ENCODE results near the gene ISL2.

ISL2 gene

GRCh38 chr15:76376029-76376428 lies 39.5 kb downstream of the ISL2 start:
- no peak for DNase-seq (ENCODE audit: low read depth)
- no peak for TF ChIP-seq MAX (IDR thresholded peaks at IDR 0.05; ENCODE audit: low read depth, low read length)
- no peak for TF ChIP-seq MYC (IDR thresholded peaks at IDR 0.05; ENCODE audit: low read depth, low read length)
- H3K4me3 ChIP-seq (ENCODE audit: low read depth, low read length) = no peak overlapping the region

- no peak for TF ChIP-seq POLR2A (IDR thresholded peaks at IDR 0.05; ENCODE audit: extremely low read depth, insufficient read length)
- no peak for TF ChIP-seq MYC (IDR thresholded peaks at IDR 0.05; ENCODE audit: low read depth, low read length)
- no peak for TF ChIP-seq MAX (IDR thresholded peaks at IDR 0.05; ENCODE audit: low read depth, low read length)
- no peak for TF ChIP-seq CTCF (IDR thresholded peaks at IDR 0.05; ENCODE audit: low read depth, low read length)
- H3K4me3 ChIP-seq (ENCODE audit: low read depth, low read length) = no peak overlapping the region
- no peak for DNase-seq (ENCODE audit: low read depth)
Measured at GRCh38 chr15:76376816-76377215, 40.2 kb downstream of the ISL2 start.

DNA sequence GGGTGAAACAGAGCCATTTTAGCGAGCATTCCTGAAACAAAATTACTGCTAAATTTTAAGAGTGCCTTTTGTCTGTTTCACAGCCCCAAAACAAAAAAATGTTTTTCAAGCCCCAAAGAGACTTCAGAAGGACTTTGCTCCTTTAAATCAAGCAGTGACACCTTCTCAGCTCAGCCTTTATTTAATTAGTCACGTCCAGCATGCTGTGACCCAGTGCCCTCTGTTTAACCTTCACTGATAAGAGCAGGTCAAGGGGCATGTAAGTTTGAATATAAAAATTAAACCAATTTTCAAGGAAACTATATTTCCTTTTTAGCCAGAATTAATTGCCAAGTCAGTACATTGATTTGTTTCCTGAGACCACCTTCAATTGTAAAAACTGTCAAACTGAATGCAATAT lies 40.6 kb downstream of the ISL2 start:
- TF ChIP-seq CTCF (IDR thresholded peaks at IDR 0.05; ENCODE audit: low read depth, low read length) (no peak), MAX (IDR thresholded peaks at IDR 0.05; ENCODE audit: low read depth, low read length) (no peak), MYC (IDR thresholded peaks at IDR 0.05; ENCODE audit: low read depth, low read length) (no peak), POLR2A (IDR thresholded peaks at IDR 0.05; ENCODE audit: extremely low read depth, insufficient read length) (no peak)
- H3K4me3 ChIP-seq (ENCODE audit: low read depth, low read length) = no peak overlapping the region
- no peak for DNase-seq (ENCODE audit: low read depth)

DNA sequence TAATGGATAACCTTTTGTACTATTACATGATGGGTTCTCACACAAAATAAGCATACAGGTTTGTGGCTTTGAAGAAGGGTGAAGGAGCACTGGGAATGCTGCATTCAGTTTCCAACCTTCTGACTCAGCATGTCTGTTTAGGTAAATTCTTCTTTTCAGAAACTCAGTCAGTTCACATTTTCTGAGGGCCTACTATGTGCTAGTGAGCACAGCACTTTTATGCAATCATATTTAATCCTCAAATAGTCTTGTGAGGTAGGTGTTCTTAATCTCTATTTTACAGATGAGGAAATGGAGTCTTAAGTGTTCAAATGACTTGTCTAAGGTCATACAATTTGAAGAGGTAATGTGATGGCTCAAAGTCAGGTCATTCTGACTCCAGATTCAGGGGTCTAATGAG lies 41.2 kb downstream of the ISL2 start:
- no peak for DNase-seq (ENCODE audit: low read depth)
- no peak overlapping the region for H3K4me3 ChIP-seq (ENCODE audit: low read depth, low read length)
- TF ChIP-seq MYC (IDR thresholded peaks at IDR 0.05; ENCODE audit: low read depth, low read length) (no peak), POLR2A (IDR thresholded peaks at IDR 0.05; ENCODE audit: extremely low read depth, insufficient read length) (no peak), MAX (IDR thresholded peaks at IDR 0.05; ENCODE audit: low read depth, low read length) (no peak), CTCF (IDR thresholded peaks at IDR 0.05; ENCODE audit: low read depth, low read length) (no peak)

- no peak overlapping the region for H3K4me3 ChIP-seq (ENCODE audit: low read depth, low read length)
- TF ChIP-seq MYC (IDR thresholded peaks at IDR 0.05; ENCODE audit: low read depth, low read length) = no peak
- TF ChIP-seq POLR2A (IDR thresholded peaks at IDR 0.05; ENCODE audit: extremely low read depth, insufficient read length) = no peak
- no peak for TF ChIP-seq MAX (IDR thresholded peaks at IDR 0.05; ENCODE audit: low read depth, low read length)
- no peak for TF ChIP-seq CTCF (IDR thresholded peaks at IDR 0.05; ENCODE audit: low read depth, low read length)
- DNase-seq (ENCODE audit: low read depth) = no peak
Measured at GRCh38 chr15:76378691-76379090, 42.1 kb downstream of the ISL2 start.

- DNase-seq (ENCODE audit: low read depth) = no peak
- no peak for TF ChIP-seq MAX (IDR thresholded peaks at IDR 0.05; ENCODE audit: low read depth, low read length)
- no peak for TF ChIP-seq MYC (IDR thresholded peaks at IDR 0.05; ENCODE audit: low read depth, low read length)
- no peak for TF ChIP-seq CTCF (IDR thresholded peaks at IDR 0.05; ENCODE audit: low read depth, low read length)
- TF ChIP-seq POLR2A (IDR thresholded peaks at IDR 0.05; ENCODE audit: extremely low read depth, insufficient read length) = no peak
- no peak overlapping the region for H3K4me3 ChIP-seq (ENCODE audit: low read depth, low read length)
Measured at GRCh38 chr15:76380249-76380648, 43.7 kb downstream of the ISL2 start.

Measured in NB4 (cell line).